LNCAP (cell line): ENCODE measurements around the gene TMEM229B.

Source experiments
- CTCF ChIP-seq: fragments of 450-650 bp; IDR thresholded peaks from 2 replicates; pipeline ENCODE4 v1.5.1; 2017; ENCODE audit warnings: mild to moderate bottlenecking

TMEM229B gene

GRCh38 chr14:67492538-67492937, 4.0 kb upstream of the TMEM229B start:
- no peak for TF ChIP-seq CTCF

- TF ChIP-seq CTCF, result no peak
Observed at GRCh38 chr14:67491741-67492507, 3.4 kb upstream of the TMEM229B start.

GRCh38 chr14:67491285-67491684, 2.8 kb upstream of the TMEM229B start:
- TF ChIP-seq CTCF, result no peak

- TF ChIP-seq CTCF, result no peak
Observed at GRCh38 chr14:67490196-67490595, 1.7 kb upstream of the TMEM229B start.

GRCh38 chr14:67487332-67487731, 1.2 kb downstream of the TMEM229B start:
- no peak for TF ChIP-seq CTCF

- no peak for TF ChIP-seq CTCF
Observed at GRCh38 chr14:67486890-67487289, 1.6 kb downstream of the TMEM229B start.

GRCh38 chr14:67485501-67486095, 2.9 kb downstream of the TMEM229B start:
- TF ChIP-seq CTCF, result no peak
